Activated gamma-delta T cell treated with Interleukin-2 at 50 U/mL for 16 hours (primary cell): Measurements from ENCODE around the gene SPON2.

Experiments
- DNase-seq: peaks from one replicate; pipeline ENCODE4 v3.0.0-alpha.2; 2020

Gene SPON2

DNA sequence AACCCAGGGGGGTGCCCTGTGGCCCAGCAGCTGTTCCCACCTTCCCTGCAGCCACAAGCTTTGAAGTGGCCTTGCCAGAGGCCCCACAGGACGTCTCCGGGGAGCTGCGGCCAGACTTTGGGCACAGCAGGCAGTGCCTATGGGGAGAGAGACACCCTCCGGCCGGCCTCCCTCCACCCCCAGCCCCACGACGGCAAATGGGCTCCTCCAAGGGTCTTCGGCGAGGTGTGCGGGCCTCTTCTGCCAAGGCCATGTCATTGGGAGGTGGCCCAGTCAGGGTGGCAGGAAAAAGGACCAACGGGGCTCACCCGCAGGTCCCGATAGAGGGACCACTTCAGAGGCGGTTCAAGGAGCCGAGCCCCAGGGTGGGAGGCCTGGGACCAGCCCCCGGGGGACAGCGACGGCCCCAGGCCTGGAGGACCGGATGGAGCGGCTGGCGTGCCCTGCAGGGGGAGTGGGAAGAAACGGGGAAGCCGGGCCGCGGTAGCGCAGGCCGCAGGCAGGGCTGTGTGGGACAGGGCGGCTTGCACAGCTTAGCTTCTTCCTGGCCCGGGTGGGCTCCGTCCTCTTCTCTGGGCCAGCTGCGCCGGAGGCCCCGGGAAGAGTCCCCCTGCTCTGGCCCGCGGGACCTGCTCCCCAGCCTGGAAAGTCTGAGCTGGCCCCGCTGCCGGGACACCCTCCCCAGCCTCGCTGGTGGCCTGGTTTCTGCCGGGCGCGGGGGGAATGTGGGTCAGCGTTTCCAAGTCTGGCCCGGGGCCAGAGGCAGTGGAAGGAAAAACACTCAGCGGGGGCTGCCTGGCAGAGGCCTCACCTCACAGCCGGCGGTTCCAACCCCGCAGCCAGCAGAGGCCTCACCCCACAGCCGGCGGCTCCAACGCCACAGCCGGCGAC lies 21.9 kb upstream of the SPON2 start:
- DNase-seq, result no peak

DNA sequence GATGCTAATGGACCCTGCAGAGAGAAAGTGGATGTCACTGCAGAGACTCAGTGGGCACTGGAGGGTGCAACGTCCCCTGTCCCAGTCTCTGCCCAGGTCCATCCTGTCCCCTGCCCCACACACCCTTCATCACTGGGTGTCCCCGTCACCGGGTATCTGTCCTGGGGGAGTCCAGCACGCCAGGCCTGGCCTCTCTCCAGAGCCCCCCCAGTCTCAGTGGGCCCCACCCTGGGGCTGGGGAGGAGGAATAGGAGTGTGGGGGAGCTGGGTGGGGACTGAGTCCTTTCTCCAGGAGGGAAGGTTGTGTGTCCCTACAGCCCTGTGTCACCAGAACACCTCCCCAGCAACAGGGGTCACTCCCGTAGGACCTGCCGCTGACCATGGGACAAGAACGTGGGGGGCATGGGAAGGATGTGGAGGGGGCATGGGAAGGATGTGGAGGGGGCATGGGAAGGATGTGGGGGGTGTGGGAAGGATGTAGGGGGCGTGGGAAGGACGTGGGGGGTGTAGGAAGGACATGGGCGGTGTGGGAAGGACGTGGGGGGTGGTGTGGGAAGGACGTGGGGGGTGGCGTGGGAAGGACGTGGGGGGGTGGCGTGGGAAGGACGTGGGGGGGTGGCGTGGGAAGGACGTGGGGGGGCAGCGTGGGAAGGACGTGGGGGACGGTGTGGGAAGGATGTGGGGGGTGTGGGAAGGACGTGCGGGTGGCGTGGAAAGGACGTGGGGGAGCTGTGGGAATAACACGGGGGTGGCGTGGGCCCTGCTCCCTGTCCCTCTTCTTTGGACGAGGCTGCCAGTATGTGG lies 21.0 kb upstream of the SPON2 start:
- no peak for DNase-seq

DNA sequence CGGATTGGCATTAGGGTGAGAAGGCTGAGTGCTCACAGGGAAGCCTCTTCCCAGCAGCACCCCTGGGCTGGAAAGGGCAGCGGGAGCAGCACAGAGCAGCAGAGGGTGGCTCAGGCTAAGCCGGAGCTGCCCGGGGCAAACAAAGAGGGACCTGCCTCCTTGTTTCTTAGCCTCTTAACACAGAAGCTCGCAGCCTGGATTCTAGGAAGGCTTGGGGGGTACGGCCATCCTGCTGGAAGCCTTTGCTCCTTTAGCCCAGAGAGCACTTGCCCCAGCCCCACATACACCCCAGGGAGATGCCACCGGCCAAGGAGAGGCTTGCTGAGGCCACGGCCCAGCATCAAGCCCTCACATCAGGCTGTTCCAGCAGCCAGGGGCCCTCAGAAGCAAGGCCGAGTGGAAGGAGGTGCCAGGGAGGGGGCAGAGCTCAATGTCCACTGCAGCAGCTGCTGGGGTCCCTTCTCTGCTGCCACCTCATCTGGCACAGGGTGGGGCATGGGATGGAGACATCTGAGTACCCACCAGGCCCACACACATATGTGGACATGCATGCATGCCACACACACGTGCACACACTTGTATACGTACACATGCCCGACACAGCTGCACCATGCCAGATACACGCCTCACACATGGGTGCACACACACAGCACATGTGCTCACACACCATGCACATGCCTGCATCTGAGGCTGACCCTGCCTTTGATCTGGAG lies 20.3 kb upstream of the SPON2 start:
- DNase-seq, result no peak

DNA sequence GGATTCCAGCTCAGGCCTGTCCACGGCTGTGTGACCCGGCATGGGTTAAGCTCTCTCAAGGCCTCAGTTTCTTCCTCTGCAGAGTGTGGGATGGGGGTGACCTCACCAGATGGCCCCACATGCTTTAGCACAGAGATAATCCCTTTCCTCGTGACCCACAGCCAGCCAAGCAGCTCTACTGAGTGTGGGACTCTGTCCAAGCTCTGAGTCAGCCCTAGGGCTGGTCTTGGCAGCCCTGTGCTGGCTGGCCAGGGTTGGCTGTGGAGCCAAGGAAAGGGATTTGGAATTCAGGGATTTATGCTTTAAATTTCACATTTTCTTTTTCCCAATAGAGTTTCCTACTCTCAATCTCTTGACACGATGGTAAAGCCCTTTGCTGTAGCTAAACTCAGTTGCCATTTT lies 19.7 kb upstream of the SPON2 start:
- no peak for DNase-seq

DNA sequence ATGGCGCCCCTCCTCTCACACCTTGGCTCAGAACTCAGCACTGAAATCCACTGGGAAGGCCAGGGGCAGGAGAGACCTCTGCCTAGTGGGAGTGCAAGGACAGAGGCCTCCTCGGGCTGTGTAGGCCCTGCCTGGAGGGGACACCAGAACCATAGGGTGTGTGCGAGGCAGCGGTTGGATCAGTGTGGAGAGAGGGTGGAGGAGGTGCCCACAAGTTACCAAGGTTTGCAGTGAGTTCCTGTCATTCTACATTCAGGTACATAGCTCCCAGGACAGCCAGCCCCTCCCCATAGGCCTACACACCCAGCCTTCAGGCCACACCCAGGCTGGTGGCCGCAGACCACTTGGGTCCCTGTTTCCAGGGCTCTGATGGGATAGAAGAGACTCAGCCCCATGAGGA lies 19.2 kb upstream of the SPON2 start:
- DNase-seq, result no peak

DNA sequence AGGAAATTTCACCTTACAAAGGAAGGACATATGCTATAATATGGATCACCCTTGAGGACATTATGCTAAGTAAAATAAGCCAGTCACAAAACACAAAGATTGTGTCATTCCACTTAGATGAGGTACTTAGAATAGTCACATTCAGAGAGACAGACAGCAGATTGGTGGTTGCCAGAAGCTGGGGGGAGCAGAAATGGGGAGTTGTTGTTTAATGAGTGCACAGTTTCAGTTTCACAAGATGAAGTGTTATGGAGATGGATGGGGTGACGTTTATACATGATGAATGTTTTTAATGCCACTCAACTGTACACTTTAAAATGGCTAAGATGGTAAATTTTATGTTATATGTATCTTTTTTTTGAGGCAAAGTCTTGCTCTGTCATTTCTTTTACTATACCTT lies 14.8 kb upstream of the SPON2 start:
- DNase-seq, result no peak

DNA sequence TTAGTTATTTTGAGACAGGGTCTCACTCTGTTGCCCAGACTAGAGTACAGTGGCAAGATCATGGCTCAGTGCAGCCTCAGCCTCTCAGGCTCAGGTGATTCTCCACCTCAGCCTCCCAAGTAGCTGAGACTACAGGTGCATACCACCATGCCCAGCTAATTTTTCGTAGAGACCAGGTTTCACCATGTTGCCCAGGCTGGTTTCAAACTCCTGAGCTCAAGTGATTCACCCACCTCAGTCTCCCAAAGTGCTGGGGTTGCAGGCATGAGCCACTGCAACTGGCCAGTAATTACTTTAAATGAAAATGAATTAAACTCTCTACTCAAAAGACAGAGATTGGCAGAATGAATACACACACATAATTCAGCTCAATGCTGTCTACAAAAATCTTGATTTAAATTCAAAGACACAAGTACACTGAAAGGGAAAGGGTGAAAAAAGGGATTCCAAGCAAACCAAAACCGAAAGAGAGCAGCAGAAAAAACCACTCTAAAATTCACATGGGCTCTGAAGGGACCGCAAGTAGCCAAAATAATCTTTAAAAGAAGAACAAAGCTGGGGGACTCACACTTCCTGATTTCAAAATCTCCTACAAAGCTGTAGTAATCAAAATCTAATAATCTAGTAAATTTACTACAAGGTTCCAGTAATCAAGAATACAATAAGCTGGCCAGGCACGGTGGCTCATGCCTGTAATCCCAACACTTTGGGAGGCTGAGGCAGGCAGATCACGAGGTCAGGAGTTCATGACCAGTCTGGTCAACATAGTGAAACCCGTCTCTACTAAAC lies 11.8 kb upstream of the SPON2 start:
- DNase-seq, result no peak

DNA sequence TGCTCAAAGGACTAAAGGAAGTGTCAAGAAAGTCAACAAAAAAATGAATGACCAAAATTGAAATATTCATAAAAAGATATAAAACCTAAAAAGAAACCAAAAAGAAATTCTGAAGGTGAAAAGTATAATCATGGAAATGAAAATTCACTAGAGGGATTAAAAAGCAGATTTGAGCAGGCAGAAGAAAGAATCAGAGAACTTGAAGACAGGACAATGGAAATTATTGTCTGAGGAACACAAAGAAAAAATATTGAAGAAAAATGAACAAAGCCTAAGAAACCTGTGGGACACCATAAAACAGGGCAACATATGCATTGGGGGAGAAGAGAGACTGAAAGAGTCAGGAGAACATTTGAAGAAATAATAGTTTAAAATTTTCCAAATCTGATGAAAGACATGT lies 9.9 kb upstream of the SPON2 start:
- no peak for DNase-seq

DNA sequence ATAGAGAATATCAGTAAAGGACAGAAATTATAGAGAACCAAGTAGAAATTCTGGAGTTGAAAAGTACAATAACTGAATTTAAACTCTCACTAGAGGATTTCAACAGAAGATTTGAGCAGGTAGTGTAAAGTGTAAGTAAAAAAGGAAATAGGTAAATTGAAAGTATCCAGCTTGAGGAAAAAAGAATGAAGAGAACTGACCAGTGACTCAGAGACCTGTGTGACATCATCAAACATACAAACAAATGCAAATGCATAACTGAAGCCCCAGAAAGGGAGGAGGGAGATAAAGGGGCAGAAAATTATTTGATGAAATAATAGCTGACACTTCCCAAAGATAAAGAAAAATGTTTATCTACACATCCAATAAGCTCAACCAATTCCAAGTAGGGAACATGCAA lies 8.3 kb upstream of the SPON2 start:
- no peak for DNase-seq

DNA sequence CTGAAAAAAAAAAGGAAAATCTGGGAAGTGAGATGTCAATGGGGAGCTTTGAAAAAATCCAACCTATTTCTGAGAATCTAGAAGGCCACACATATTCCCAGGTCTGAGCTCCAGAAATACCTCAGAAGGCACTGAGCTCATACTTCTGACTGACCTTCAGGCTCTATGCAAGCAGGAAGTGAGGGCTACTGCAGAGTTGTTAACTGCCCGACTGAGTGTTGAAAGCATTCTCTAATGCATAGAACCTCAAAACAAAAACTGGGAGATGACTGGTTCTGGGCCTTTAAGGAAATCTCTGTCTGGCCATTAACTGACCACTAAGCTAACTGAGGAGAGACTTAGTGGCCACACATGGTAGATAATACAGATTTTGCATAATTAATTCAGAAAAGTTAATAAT lies 7.6 kb upstream of the SPON2 start:
- DNase-seq, result no peak

DNA sequence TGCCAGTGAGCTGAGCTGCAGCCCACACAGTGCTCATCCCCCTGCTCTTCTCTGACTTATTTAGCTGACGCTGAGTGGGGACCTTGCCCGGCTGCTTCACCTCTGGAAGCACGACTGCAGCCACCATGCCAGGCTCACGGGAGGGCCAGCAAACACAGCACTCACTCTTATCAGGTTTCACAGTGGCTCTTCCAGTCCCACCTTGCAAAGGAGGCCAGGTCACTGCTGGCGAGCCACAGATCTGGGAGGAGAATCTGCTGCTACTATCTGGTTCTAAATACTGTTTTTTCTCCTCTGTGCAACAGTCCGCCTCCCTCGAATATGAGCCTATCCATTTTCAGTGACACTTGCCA lies 6.7 kb upstream of the SPON2 start:
- DNase-seq, result no peak

DNA sequence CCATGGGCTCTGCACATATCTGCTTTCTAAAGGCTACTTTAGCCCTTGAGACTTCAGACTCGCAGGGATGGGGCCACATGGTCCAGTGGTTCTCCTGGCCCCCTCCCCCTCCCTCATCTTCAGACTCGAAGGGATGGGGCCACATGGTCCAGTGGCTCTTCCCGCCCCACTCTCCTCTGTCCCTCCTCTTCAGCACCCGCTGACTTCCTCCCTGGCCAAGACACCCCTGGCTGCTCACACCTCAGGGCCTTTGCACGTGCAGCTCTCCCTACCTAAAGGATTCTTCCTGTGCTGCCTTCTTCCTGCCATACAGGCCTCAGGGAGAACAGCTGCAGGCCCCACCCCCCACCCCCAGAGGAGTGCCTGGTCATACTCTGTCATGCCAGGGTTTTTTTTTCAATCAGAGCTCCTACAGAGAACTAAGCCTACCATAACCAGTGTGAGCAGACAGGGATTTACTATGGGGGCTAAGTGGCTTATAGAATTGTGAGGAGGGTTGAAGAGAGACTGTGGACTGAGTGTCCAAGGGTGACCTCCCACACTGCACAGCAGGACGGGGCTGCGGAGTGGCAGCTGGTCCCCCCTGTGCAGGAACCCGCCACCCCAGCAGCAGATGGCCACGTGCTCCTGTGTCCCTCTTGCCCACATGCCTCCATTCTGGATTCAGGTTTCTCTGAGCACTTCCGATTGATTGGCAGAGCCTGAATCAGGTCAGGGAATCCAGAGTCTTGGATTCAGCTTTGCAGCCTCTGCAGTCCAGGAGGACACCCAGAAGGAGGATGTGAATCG lies 6.1 kb upstream of the SPON2 start:
- DNase-seq, result no peak

DNA sequence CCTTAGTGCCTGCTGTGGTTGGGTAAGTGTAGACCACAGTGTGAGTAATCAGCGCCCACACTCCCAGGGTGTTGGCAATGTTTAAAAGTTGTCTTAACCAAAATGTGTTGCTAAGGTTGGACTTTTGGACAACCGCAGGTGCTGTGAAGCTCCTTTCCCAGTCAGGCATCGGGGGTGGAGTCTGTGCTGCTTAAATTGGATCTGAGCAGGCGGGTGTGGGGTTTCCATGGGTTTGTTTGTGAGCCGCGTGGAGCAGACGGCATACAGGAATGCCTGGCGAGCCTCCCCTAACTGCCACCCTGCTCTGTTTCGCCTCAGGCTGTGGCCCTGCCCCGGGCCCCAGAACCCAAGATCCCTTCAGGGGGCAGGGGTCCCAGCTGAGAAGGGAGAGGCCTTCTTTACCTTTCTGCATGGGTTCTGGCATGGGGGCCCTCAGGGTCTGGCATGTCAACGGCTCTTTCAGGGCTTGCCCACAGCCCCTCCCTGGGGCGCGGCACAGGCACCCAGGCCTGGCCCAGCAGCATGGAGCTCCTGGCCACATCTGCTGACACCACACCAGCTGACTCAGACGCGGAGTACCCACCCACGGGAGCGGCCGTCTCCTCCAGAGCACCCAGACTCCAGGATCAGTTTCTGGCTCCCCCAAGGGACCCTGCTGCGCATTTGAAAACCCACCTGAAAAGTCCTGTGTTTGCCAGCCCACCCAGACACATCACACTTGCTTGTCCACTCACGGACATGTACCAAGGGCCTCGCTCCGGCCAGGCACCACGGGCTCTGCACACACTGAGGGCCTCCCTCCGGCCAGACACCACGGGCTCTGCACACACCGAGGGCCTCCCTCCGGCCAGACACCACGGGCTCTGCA lies 5.1 kb upstream of the SPON2 start:
- peak; percentile 64 for DNase-seq

DNA sequence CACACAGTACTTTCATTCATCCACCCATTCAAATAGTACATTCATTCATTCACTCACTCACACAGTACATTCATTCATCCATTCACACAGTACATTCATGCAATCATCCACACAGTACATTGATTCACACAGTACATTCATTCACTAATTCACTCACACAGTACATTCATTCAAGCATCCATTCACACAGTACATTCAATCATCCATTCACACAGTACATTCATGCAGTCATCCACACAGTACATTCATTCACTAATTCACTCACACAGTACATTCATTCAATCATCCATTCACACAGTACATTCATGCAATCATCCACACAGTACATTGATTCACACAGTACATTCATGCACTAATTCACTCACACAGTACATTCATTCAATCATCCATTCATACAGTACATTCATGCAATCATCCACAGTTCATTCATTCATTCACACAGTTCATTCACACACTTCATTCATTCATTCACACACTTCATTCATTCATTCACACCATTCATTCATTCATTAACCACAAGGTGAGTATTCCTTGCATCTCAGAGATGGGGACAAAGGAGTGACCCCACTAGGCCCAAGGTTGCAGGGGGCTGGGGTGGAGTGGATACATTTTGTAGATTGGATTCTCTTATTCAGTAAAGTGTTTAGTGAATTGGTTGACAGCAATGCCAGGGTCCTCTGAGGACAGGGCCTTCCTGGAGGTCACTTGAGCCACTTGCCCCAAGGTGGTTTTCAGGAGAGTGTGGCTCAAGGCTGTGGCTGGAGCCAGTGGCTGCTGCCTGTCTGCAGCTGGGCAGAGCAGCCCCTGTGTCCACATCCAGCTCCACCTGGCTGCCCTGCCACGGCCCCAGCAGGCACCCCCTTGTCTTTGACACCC lies 4.3 kb upstream of the SPON2 start:
- no peak for DNase-seq

DNA sequence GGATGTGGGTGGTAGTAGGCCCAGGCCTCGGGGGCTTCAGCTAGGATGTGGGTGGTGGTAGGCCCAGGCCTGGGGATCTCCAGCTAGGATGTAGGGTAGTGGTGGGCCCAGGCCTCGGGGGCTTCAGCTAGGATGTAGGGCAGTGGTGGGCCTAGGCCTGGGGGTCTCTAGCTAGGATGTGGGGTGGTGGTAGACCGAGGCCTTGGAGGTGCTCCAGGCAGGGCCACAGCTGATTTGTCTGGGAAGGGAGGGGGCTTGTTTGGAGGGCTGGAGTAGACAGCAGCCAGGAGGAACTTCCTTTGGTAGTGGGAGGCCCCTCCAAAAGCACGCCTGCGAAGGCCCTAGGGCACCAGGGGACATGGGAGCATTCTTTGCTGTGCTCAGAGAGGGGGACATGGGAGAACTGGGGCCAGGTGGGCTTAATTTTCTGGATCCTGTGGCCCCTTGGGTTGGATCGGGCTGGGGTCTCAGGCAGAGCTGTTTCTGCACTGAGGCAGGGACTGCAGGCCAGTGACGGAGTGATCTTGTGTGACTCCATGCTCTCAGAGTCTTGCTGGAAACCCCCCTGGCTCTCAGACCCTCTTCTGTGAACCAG lies 3.3 kb upstream of the SPON2 start:
- no peak for DNase-seq

DNA sequence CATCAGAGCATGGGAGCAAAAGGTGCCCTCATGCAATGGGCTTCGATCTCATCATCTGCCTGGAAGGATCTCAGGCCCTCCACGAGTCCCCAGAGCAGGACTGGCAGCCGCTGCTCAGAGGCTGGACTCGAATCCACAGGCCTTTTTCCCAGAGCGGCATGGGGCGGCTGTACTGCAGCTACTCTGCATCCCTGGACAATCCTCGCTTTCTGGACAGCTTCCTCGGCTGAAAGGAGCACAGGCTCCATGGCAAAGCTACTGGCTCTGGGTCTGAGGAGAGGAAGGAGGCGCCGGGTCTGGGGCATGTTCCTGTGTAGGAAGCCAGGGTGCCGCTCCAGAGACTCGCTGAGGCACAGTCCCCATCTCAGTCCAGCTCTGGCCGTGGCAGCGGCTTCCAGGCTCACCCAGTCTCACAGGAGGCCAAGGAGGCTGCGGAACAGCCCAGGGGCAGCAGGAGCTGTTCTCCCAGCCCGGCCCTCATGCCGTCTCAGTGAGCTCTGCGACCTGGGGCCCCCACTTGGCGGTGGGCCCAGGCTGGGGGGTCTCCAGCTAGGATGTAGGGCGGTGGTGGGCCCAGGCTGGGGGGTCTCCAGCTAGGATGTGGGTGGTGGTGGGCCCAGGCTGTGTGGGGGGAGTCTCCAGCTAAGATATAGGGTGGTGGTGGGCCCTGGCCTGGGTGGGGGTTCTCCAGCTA lies 2.7 kb upstream of the SPON2 start:
- DNase-seq, result no peak

DNA sequence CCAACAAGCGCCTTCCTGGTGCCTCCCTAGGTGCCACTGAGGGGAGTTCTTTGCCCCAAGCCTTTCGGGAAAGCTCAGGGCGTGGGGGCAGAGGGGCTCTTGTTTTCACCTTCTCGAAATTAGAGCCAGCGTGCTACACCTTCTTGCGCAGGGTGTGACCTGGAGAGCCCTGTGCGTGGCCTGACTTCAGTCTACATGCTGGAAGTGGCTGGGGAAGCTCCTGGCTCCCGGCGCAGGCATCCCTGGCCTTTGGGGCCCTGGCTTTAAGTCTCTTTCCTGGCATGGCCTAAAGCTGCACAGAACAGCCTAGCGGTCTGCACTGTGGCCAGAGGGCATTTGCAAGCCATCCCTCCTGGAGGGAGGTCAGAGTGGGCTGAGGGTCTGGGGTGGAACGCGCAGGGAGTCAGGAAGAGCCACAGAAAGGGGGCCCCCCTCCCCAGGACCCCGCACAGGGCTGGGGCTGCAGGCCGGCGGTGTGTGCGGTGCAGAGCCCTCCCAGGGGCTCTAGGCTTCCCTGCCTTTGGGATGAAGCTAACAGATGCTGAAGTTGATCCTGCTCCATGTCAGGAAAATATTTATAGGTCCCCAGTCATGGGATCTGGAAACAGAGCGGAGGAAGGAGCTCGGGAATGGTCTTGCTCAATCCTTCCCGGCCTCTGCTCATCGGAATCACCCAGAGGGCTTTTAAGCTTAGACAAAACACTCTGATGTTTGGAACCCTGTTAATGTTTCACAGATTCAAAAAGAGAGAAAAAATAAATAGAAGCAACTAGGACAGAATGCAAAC lies 781 bp upstream of the SPON2 start:
- DNase-seq, result no peak
